ENCODE data around the gene EXOC7. TPM values are rescaled to one million over a fixed set of nuclear protein-coding genes. Genes with fewer than 3 reads are reported as not detected.

Gene EXOC7
- total RNA-seq, 4 donors from 2014 or later: 34.7 to 118 (median 109) TPM

GRCh38 chr17:76138234-76138895 lies 34.8 kb upstream of the EXOC7 start:
- intact Hi-C loops (cut with DNase I; ENCODE audit: low total_unique reads): loop anchor here (2.0 kb wide), 1 partner anchor 24 kb away; no protein-coding TSS in a partner anchor
- no peak for DNase-seq
- no peak overlapping the region for H3K27ac ChIP-seq
- H3K4me1 ChIP-seq: no peaks in the 10 kb centered on the region
- no peak overlapping the region for H3K4me3 ChIP-seq
- peaks cover 22 to 34% of the 10 kb centered on the region in 2 donors for H3K27me3 ChIP-seq
- no peaks in the 10 kb centered on the region for H3K9me3 ChIP-seq
- no peaks in the 10 kb centered on the region for H3K36me3 ChIP-seq
- no peak for TF ChIP-seq POLR2A (IDR thresholded peaks at IDR 0.05)
- TF ChIP-seq CTCF (IDR thresholded peaks at IDR 0.05): no peak

GRCh38 chr17:76137351-76138233 lies 34.0 kb upstream of the EXOC7 start:
- DNase-seq: no peak
- no peaks in the 10 kb centered on the region for H3K4me1 ChIP-seq
- intact Hi-C loops (cut with DNase I; ENCODE audit: low total_unique reads): loop anchor here (2.0 kb wide), 1 partner anchor 25 kb away; no protein-coding TSS in a partner anchor
- peaks cover 22 to 34% of the 10 kb centered on the region in 2 donors for H3K27me3 ChIP-seq
- H3K9me3 ChIP-seq: no peaks in the 10 kb centered on the region
- no peak overlapping the region for H3K4me3 ChIP-seq
- no peaks in the 10 kb centered on the region for H3K36me3 ChIP-seq
- no peak overlapping the region for H3K27ac ChIP-seq
- no peak for TF ChIP-seq CTCF (IDR thresholded peaks at IDR 0.05)
- TF ChIP-seq POLR2A (IDR thresholded peaks at IDR 0.05): no peak

- Histone ChIP-seq H3K9me3 (no peaks in the 10 kb centered on the region), H3K27me3 (peaks cover 22 to 34% of the 10 kb centered on the region in 2 donors), H3K4me3 (no peak overlapping the region), H3K27ac (no peak overlapping the region), H3K36me3 (no peaks in the 10 kb centered on the region), H3K4me1 (no peaks in the 10 kb centered on the region)
- DNase-seq: no peak
- intact Hi-C loops (cut with DNase I; ENCODE audit: low total_unique reads): no loop called here
- TF ChIP-seq POLR2A (IDR thresholded peaks at IDR 0.05) (no peak), CTCF (IDR thresholded peaks at IDR 0.05) (no peak)
Measured at GRCh38 chr17:76137001-76137350, 33.4 kb upstream of the EXOC7 start.

GRCh38 chr17:76136276-76137000 lies 32.9 kb upstream of the EXOC7 start:
- DNase-seq: no peak
- peaks cover 22 to 34% of the 10 kb centered on the region in 2 donors for H3K27me3 ChIP-seq
- intact Hi-C loops (cut with DNase I; ENCODE audit: low total_unique reads): no loop called here

More at GRCh38 chr17:76136276-76137000, 32.9 kb upstream of the EXOC7 start:
- Histone ChIP-seq H3K4me3 (no peak overlapping the region), H3K36me3 (no peaks in the 10 kb centered on the region), H3K9me3 (no peaks in the 10 kb centered on the region), H3K27ac (no peak overlapping the region), H3K4me1 (no peaks in the 10 kb centered on the region)
- TF ChIP-seq POLR2A (IDR thresholded peaks at IDR 0.05) (no peak), CTCF (IDR thresholded peaks at IDR 0.05) (no peak)
